A549 (cell line): ENCODE measurements around the gene HSD3B7. TPM values are rescaled to one million over a fixed set of nuclear protein-coding genes. Genes with fewer than 3 reads are reported as not detected.
A peak's percentile ranks its signal among the peaks of the same experiment; 100 is the strongest.

Experiments used
- ATAC-seq, 2 experiments: fragments of 200-7000 bp in 1 of 2; fragments of >200 bp in 1 of 2; cut with Nextera tagmentation in 1 of 2; cut with Tn5 transposase in 1 of 2; 3 replicates each; pipeline versions ENCODE4 v1.8.0 to v1.9.1; 2018 to 2020; ENCODE audit warnings: mild to moderate bottlenecking in 1 of 2, moderate library complexity in 1 of 2
- CTCF ChIA-PET: fragments of 300-600 bp; sonication (Branson Sonifier 250); formaldehyde crosslinking; extraction: SDS; loops from one replicate; lab custom pipeline; 2021; ENCODE audit warnings: antibody characterized with exemption, inconsistent platforms; lab: Yijun Ruan, JAX
- POLR2A ChIA-PET: fragments of 350-600 bp; formaldehyde crosslinking; extraction: SDS; loops from one replicate; lab custom pipeline; 2021; ENCODE audit warnings: antibody characterized with exemption, inconsistent platforms; lab: Yijun Ruan, JAX
- DNase-seq, 2 experiments: peaks; one replicate each; pipeline versions ENCODE4 v3.0.0 to v3.0.0-alpha.2; 2011 to 2016; ENCODE audit warnings: low read depth in 1 of 2, low spot score in 1 of 2
- FAIRE-seq: peaks from 2 replicates; lab custom pipeline; 2011; peaks lifted over from hg19 to GRCh38; lab: Jason Lieb, UNC
- H3K27ac ChIP-seq, 2 experiments: fragments of >200 bp; sonication (Bioruptor Twin); formaldehyde crosslinking; 3 replicates each; pipeline ENCODE4 v1.5.1; 2016 to 2017
- H3K4me1 ChIP-seq: fragments of >200 bp; sonication (Bioruptor Twin); formaldehyde crosslinking; 3 replicates; pipeline ENCODE4 v1.6.1; 2016
- H3K4me2 ChIP-seq: fragments of >200 bp; sonication (Bioruptor Twin); formaldehyde crosslinking; 3 replicates; pipeline ENCODE4 v1.6.1; 2016
- H3K4me3 ChIP-seq: fragments of >200 bp; sonication (Bioruptor Twin); formaldehyde crosslinking; 3 replicates; pipeline ENCODE4 v1.5.1; 2016
- H3K9me3 ChIP-seq: fragments of >200 bp; sonication (Bioruptor Twin); formaldehyde crosslinking; 3 replicates; pipeline ENCODE4 v1.6.1; 2016
- CHD2 ChIP-seq: fragments of 150-350 bp; IDR thresholded peaks from 2 replicates; pipeline ENCODE4 v1.6.1; 2014; ENCODE audit warnings: low read length; ENCODE audit not compliant: partially characterized antibody
- CHD4 ChIP-seq: fragments of 200-600 bp; sonication (generic); IDR thresholded peaks from 2 replicates; pipeline ENCODE4 v1.6.1; 2016; ENCODE audit warnings: antibody characterized with exemption, mild to moderate bottlenecking, borderline replicate concordance
- FOSL2 ChIP-seq, 2 experiments: fragments of 450-650 bp in 1 of 2; fragments of >200 bp in 1 of 2; sonication (Bioruptor Twin) in 1 of 2; formaldehyde crosslinking; IDR thresholded peaks; 2 replicates each; pipeline versions ENCODE4 v1.5.0 to v1.6.1; 2016 to 2020; ENCODE audit warnings: mild to moderate bottlenecking in 1 of 2, moderate library complexity in 1 of 2
- GATA3 ChIP-seq: IDR thresholded peaks from 2 replicates; pipeline ENCODE4 v1.6.1; 2012; ENCODE audit warnings: borderline replicate concordance
- HDAC2 ChIP-seq: fragments of 200-600 bp; sonication (generic); IDR thresholded peaks from 2 replicates; pipeline ENCODE4 v1.6.1; 2016
- HOXA7 ChIP-seq: fragments of 250-450 bp; sonication (Bioruptor Pico); IDR thresholded peaks from 2 replicates; pipeline ENCODE4 v1.5.0; 2020; ENCODE audit warnings: mild to moderate bottlenecking, moderate library complexity
- HOXB5 ChIP-seq: fragments of 250-450 bp; sonication (Bioruptor Pico); IDR thresholded peaks from 2 replicates; pipeline ENCODE4 v1.5.0; 2020; ENCODE audit warnings: mild to moderate bottlenecking, moderate library complexity
- JUNB ChIP-seq: fragments of >200 bp; sonication (Bioruptor Twin); formaldehyde crosslinking; IDR thresholded peaks from 2 replicates; pipeline ENCODE4 v1.6.1; 2016
- MYC ChIP-seq: IDR thresholded peaks from 2 replicates; pipeline ENCODE4 v1.6.1; 2012; ENCODE audit warnings: mild to moderate bottlenecking, inconsistent platforms, low read length, improper control_type of control experiment, borderline replicate concordance
- NFE2L2 ChIP-seq: fragments of 150-350 bp; conservative IDR thresholded peaks from 2 replicates; pipeline ENCODE4 v1.6.1; 2014; ENCODE audit warnings: low read length
- POLR2A ChIP-seq: IDR thresholded peaks from 2 replicates; pipeline ENCODE4 v1.6.1; 2012; ENCODE audit warnings: mild to moderate bottlenecking, low read length
- RAD21 ChIP-seq, 2 experiments: fragments of >200 bp in 1 of 2; sonication (Bioruptor Twin) in 1 of 2; formaldehyde crosslinking in 1 of 2; IDR thresholded peaks in 1 of 2; conservative IDR thresholded peaks in 1 of 2; 2 replicates in 1 of 2; 3 replicates in 1 of 2; pipeline ENCODE4 v1.6.1; 2012 to 2018; ENCODE audit warnings: inconsistent platforms in 1 of 2
- RNF2 ChIP-seq: fragments of 200-600 bp; sonication (generic); IDR thresholded peaks from 2 replicates; pipeline ENCODE4 v1.6.1; 2016; ENCODE audit warnings: low read depth, mild to moderate bottlenecking, antibody characterized with exemption, moderate library complexity, borderline replicate concordance
- SREBF2 ChIP-seq: fragments of 450-650 bp; IDR thresholded peaks from 2 replicates; pipeline ENCODE4 v1.6.1; 2014; ENCODE audit warnings: mild to moderate bottlenecking, moderate library complexity
- TFCP2L1 ChIP-seq: fragments of 250-450 bp; sonication (Bioruptor Pico); IDR thresholded peaks from 2 replicates; pipeline ENCODE4 v1.5.0; 2021; ENCODE audit warnings: mild to moderate bottlenecking
- ZNF302 ChIP-seq: fragments of 250-450 bp; sonication (Bioruptor Pico); IDR thresholded peaks from 2 replicates; pipeline ENCODE4 v1.9.0; 2021; ENCODE audit warnings: inconsistent platforms, mild to moderate bottlenecking, moderate library complexity
- WGBS: methylation state at CpG from one replicate; pipeline ENCODE4 v1.1.6; 2017; ENCODE audit errors: missing lambda C conversion rate; 5-methylcytosine and 5-hydroxymethylcytosine counted together
- polyA plus RNA-seq, 4 experiments: library from polyadenylated mRNA; depleted of rRNA in 3 of 4; stranded (reverse); fragments of >200 nt; fragmentation: RNase III in 1 of 4; extraction: RNeasy Plus Mini Kit Qiagen cat#74134 plus additional on column Dnase treatment in 1 of 4; gene quantifications; 2 replicates in 3 of 4; 3 replicates in 1 of 4; pipeline ENCODE4 v1.2.3, GENCODE V29; 2011 to 2017
- TF ChIP-seq, protein P1 (sequence below): IDR thresholded peaks from 2 replicates; pipeline ENCODE4 v1.6.1; 2012
- TF ChIP-seq, protein P2 (sequence below): IDR thresholded peaks from 2 replicates; pipeline ENCODE4 v1.6.1; 2012; ENCODE audit warnings: low read depth, borderline replicate concordance
- TF ChIP-seq, protein P3 (sequence below): fragments of >200 bp; sonication (Bioruptor Twin); formaldehyde crosslinking; IDR thresholded peaks from 3 replicates; pipeline ENCODE4 v1.6.1; 2016
- TF ChIP-seq, protein P4 (sequence below): fragments of 150-350 bp; IDR thresholded peaks from 2 replicates; pipeline ENCODE4 v1.6.1; 2014; ENCODE audit warnings: low read depth, mild to moderate bottlenecking, low read length

Gene HSD3B7
- polyA plus RNA-seq, 2 of the 4 experiments (the other 2 are of a cell fraction), result 10.5 to 19.7 TPM

DNA sequence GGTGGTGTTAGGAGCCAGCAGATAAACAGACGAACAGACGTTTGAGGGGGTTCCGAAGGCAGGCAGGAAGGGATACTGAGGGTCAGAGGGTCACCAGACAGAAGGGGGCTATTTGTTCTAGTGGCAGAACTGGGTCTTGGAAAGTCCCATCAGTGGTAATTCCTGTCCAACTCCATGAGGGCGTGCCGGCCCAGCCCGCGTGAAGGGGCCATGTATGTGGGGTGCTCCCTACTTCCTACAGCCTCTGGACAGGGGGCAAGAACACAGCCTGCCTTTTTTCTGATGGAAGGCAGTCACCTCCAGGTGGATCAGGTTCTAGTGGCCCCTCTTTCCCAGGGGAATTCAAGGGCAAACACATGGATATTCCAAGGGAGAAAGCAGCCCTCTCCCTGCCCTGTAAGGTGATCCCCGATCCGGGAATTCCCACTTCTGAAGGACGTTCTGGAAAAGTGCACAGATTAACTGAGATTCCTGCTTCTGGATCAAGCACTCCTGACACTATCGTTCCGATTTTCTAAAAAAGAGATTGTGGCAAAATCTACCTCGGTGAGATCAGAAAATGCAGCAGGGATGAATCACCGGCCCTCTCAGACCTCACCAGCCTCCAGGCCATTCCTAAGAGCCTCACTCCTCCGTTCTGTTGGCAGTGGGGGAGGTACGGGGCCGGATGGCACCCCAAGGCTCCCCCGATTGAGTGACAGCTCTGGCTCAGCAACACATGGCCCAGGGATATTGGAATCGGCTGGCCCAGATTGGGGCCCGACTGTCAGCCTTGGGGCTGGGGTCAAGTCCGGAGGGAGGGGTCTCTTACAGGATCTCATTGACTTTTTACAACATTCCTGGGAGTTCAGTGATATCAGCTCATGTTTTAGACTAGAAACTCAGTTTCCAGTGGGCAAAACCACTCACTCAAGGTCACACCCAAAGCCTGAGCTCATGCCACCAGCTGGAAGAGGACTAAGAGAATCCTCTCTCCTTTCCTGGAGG, 13.0 kb downstream of the HSD3B7 start:
- no peaks in the 10 kb centered on the region for H3K9me3 ChIP-seq
- peak overlapping the region; percentile 92 for H3K4me2 ChIP-seq
- peak overlapping the region; percentile 97 to 100 for H3K27ac ChIP-seq
- H3K4me3 ChIP-seq, result peak overlapping the region; percentile 61
- WGBS, result 6% methylated on average over 21 of the region's 21 CpGs
- CTCF ChIA-PET, result interaction anchor here (0.6 to 3.6 kb wide), 9 partner anchors 11 to 153 kb away, joined by 3 to 25 read pairs (median 3); partner anchors contain the start of gene HSD3B7
- DNase-seq (peak; percentile 74 to 89), FAIRE-seq (no peak), ATAC-seq (peak; percentile 62 to 68)
- peaks cover 44% of the 10 kb centered on the region for H3K4me1 ChIP-seq
- 0 out of 2 replicates have a peak, but pooled peaks have one; percentile 3 for TF ChIP-seq NFE2L2
- peak; percentile 8; the same call in 1 of the 2 replicates for TF ChIP-seq MYC
- 0 out of 2 replicates have a peak, but pooled peaks have one; percentile 31 for TF ChIP-seq HOXA7 (CRISPR knock-in tag)
- TF ChIP-seq, protein P1, sequence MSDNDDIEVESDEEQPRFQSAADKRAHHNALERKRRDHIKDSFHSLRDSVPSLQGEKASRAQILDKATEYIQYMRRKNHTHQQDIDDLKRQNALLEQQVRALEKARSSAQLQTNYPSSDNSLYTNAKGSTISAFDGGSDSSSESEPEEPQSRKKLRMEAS, result peak; percentile 10; the same call in 1 of the 2 replicates
- 0 out of 2 replicates have a peak, but pooled peaks have one; percentile 20 for TF ChIP-seq FOSL2 (IDR thresholded peaks at IDR 0.05)
- TF ChIP-seq FOSL2 (CRISPR knock-in tag; IDR thresholded peaks at IDR 0.05), result peak; percentile 82
- TF ChIP-seq CHD2, result no peak
- no peak for TF ChIP-seq SREBF2
- TF ChIP-seq, protein P2, sequence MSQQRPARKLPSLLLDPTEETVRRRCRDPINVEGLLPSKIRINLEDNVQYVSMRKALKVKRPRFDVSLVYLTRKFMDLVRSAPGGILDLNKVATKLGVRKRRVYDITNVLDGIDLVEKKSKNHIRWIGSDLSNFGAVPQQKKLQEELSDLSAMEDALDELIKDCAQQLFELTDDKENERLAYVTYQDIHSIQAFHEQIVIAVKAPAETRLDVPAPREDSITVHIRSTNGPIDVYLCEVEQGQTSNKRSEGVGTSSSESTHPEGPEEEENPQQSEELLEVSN, result 0 out of 2 replicates have a peak, but pooled peaks have one; percentile 20
- POLR2A ChIA-PET, result interaction anchor here (0.7 to 1.9 kb wide), 17 partner anchors 11 to 461 kb away, joined by 3 to 14 read pairs (median 6); partner anchors contain the start of genes ARMC5, FUS, HSD3B7 and KAT8

DNA sequence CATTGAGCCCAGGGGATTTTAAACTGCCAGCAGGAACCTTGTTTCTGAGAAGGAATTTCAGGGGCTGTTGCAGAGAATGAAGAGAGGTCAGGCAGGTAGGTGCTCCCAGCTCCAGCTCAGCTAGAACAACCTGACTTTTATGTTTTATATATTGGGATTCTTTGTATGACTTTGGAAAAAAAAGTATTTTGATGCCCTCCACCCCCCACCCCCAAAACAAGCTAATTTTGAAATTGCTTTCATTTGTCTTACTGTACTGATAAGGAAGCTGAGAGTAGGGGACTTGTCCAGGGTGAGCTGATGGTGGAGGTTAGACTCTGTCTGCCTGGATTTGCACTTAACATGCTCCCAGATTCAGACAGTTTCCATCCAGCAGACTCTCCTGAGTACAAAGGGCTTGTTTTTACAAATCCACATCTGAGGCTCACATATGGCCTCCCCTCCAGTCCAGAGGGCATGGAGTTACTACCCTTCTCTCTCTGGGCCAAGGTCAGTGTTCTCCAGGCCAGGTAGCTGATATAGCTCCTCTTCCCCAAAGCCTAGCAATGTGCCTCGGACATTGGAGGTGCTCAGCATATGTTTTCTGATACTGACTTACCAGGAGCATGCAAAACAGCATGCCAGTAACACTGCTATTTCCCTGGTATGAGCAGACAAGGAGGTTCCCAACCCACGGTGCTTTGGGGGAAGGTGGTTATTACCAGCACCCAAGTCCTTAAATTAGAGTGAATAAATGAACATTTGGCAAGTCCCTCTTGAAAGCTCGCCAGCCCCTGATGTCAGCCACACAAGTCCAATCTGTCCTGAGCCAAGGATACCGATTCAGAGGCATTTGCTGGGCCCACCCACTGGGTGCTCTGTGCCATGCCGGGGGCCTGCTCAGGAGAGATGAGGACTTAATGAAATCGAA, 14.1 kb downstream of the HSD3B7 start:
- H3K4me3 ChIP-seq, result no peak overlapping the region
- WGBS, result 76% methylated on average over 6 of the region's 6 CpGs
- CTCF ChIA-PET, result interaction anchor here (0.6 to 3.6 kb wide), 7 partner anchors 14 to 143 kb away, joined by 3 to 25 read pairs (median 3); partner anchors contain the start of gene HSD3B7
- FAIRE-seq, result no peak
- TF ChIP-seq, protein P3, sequence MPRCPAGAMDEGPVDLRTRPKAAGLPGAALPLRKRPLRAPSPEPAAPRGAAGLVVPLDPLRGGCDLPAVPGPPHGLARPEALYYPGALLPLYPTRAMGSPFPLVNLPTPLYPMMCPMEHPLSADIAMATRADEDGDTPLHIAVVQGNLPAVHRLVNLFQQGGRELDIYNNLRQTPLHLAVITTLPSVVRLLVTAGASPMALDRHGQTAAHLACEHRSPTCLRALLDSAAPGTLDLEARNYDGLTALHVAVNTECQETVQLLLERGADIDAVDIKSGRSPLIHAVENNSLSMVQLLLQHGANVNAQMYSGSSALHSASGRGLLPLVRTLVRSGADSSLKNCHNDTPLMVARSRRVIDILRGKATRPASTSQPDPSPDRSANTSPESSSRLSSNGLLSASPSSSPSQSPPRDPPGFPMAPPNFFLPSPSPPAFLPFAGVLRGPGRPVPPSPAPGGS, result no peak
- no peak for TF ChIP-seq RAD21 (conservative IDR thresholded peaks at IDR 0.05 in 1 of 2, IDR thresholded peaks at IDR 0.05 in 1 of 2)
- no peak for DNase-seq
- ATAC-seq, result no peak
- peaks cover 44% of the 10 kb centered on the region for H3K4me1 ChIP-seq
- H3K4me2 ChIP-seq, result peak overlapping the region; percentile 92
- H3K27ac ChIP-seq, result peak overlapping the region; percentile 97 to 100
- H3K9me3 ChIP-seq, result no peaks in the 10 kb centered on the region
- POLR2A ChIA-PET, result interaction anchor here (0.6 to 1.5 kb wide), 6 partner anchors 14 to 143 kb away, joined by 3 to 8 read pairs (median 4); partner anchors contain the start of genes HSD3B7, STX4, ZNF646 and ZNF668

DNA sequence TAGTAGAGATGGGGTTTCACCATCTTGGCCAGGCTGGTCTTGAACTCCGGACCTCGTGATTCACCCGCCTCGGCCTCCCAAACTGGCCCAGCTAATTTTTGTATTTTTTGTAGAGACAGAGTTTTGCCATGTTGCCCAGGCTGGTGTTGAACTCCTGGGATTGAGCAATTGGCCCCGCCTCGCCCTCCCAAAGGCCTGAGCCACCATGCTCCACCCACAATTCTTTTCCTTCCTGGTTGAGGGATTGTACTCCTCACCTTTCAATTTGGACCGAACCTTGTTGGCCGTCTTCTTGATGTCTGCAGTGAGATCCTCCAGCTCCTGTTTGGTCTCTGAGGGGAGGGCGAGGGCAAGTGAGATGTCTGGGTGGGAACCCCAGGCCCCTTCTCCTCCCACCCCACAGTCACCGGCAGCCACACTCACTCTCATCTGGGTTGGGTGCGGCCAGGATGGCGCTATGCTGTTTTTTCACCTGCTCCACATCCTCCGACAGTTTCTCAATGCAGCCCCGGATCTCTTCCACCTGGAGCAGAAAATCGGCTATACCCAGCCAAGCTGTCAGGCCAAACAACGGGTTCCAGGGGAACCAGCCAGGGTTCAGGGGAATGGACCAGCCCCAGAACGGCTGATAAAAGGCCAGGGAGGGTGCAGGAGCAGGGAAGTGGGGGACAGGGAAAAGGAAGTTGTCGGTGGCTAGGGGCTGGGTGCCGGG, 15.8 kb downstream of the HSD3B7 start:
- POLR2A ChIA-PET, result no interaction called here
- no peak overlapping the region for H3K4me3 ChIP-seq
- H3K4me1 ChIP-seq, result peaks cover 29% of the 10 kb centered on the region
- no peaks in the 10 kb centered on the region for H3K9me3 ChIP-seq
- ATAC-seq, result no peak
- FAIRE-seq, result no peak
- WGBS, result 94% methylated on average over 19 of the region's 19 CpGs
- no peak for DNase-seq
- no peak for TF ChIP-seq NFE2L2
- TF ChIP-seq JUNB, result no peak
- TF ChIP-seq MYC, result no peak
- TF ChIP-seq FOSL2 (IDR thresholded peaks at IDR 0.05), result no peak
- TF ChIP-seq FOSL2 (CRISPR knock-in tag; IDR thresholded peaks at IDR 0.05), result no peak
- no peak for TF ChIP-seq TFCP2L1 (CRISPR knock-in tag)
- TF ChIP-seq RNF2, result no peak
- TF ChIP-seq GATA3, result no peak
- no peak for TF ChIP-seq CHD4
- TF ChIP-seq, protein P4, sequence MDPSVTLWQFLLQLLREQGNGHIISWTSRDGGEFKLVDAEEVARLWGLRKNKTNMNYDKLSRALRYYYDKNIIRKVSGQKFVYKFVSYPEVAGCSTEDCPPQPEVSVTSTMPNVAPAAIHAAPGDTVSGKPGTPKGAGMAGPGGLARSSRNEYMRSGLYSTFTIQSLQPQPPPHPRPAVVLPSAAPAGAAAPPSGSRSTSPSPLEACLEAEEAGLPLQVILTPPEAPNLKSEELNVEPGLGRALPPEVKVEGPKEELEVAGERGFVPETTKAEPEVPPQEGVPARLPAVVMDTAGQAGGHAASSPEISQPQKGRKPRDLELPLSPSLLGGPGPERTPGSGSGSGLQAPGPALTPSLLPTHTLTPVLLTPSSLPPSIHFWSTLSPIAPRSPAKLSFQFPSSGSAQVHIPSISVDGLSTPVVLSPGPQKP, result no peak
- TF ChIP-seq CHD2, result no peak
- TF ChIP-seq POLR2A, result no peak
- TF ChIP-seq HOXB5 (CRISPR knock-in tag), result no peak
- no peak for TF ChIP-seq HDAC2
- TF ChIP-seq ZNF302, result no peak
- TF ChIP-seq, all 56 proteins: peak for 0
- peak overlapping the region in 1 of 2 experiments; percentile 24; a peak in 3 of 6 replicates for H3K27ac ChIP-seq
- CTCF ChIA-PET, result interaction anchor here (0.5 to 3.6 kb wide), 3 partner anchors 16 to 442 kb away, joined by 3 to 25 read pairs (median 4); partner anchors contain the start of genes HSD3B7 and ZNF843
- no peak overlapping the region for H3K4me2 ChIP-seq
